ENCODE results near the gene ADM5.
"Not testable (repeated sequence)": the region's sequence is repeated elsewhere in the genome, so short reads cannot be mapped to it uniquely, and the experiment has no call there.

The ADM5 gene

DNA sequence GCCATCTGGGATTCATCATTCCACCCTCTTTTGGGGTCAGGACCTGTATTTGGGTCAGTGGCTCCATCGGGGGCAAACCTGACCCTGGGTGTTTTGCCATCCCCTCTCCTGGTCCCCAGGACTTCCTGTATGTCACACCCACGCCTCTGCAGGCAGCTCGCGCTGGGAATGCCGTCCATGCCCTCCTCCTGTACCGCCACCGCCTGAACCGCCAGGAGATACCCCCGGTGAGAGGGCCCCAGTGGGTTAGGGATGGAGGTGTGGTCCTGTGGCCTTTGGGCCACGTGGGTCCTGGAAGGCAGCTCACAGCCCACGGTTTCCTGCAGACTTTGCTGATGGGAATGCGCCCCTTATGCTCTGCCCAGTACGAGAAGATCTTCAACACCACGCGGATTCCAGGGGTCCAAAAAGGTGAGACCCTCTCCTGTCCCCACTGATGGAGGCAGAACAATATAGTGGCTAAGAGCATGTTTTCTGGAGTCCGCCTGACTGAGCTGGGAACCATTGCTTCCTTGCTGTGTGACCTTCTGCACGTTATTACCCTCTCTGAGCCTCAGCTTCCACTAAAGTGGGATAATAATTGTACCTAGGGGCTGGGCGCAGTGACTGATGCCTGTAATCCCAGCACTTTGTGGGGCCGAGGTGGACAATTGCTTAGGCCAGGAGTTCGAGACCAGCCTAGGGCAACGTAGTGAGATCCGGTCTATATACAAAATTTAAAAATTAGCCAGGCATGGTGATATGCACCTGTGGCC, 15.7 kb downstream of the ADM5 start:
- no peak for DNase-seq

DNA sequence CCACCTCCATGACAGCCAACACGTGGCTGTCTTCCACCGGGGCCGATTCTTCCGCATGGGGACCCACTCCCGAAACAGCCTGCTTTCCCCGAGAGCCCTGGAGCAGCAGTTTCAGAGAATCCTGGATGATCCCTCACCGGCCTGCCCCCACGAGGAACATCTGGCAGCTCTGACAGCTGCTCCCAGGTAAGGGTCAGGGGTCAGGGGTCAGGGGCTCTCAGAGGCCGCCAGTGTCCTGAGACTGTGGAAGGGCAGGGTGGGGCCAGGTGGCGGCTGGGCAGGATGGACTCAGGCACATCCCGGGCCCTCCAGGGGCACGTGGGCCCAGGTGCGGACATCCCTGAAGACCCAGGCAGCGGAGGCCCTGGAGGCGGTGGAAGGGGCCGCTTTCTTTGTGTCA, 16.5 kb downstream of the ADM5 start:
- no peak for DNase-seq

DNA sequence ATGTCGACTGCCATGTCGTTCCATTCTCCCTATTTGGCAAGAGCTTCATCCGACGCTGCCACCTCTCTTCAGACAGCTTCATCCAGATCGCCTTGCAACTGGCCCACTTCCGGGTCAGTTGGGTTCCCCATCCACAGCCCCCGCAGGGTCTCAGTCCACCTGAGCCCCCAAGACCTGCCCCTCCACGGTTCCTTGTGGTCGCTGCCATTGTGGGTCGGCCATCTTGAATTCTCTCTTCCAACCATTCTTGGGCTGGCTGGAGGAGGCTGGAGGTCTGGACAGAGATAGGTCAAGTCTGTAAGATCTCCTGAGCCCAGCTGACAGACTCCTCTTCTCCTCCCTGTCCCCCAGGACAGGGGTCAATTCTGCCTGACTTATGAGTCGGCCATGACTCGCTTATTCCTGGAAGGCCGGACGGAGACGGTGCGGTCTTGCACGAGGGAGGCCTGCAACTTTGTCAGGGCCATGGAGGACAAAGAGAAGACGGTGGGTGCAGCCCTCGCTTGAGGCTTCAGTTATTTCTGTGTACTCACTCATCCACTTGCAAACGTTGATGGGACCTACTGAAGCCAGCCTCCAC, 21.1 kb downstream of the ADM5 start:
- DNase-seq, result no peak

DNA sequence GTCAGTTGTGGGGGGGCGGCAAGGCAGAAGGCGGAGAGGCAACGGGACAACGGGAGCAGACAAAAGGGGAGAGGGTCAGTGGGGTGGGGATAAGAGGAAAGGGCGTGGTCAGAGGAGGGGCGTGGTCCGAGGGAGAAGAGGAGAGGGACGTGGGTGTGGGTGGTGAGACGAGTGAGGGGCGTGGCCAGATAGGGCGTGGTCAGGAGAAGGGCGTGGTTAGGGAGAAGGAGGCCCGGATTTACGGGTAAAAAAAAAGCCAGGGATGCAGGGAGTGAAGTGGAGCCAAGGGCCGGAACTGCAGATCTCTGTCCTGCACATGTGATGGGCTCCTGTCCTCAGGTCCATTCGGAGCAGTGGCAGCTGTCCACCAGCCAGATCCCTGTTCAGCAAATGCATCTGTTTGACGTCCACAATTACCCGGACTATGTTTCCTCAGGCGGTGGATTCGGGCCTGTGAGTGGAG, 23.0 kb downstream of the ADM5 start:
- no peak for DNase-seq

DNA sequence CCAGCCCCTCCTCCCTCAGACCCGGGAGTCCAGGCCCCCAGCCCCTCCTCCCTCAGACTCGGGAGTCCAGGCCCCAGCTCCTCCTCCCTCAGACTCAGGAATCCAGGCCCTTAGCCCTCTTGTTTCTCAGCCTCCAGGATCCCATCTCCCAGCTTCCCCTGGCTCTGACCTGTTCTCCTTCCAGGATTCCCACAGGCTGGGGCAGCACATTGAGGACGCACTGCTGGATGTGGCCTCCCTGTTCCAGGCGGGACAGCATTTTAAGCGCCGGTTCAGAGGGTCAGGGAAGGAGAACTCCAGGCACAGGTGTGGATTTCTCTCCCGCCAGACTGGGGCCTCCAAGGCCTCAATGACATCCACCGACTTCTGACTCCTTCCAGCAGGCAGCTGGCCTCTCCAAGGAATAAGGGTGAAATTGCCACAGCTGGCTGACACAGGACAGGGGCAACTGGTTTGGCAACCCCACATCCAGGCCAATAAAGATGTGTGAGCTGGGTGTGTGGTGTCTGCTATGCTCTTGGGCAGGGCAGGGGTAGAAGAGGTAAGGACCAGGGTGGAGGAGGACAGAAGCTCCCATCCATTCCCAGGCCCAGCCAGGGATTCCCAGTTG, 23.9 kb downstream of the ADM5 start:
- no peak for DNase-seq

GRCh38 chr19:49716154-49716553, 26.8 kb downstream of the ADM5 start:
- no peak for DNase-seq

DNA sequence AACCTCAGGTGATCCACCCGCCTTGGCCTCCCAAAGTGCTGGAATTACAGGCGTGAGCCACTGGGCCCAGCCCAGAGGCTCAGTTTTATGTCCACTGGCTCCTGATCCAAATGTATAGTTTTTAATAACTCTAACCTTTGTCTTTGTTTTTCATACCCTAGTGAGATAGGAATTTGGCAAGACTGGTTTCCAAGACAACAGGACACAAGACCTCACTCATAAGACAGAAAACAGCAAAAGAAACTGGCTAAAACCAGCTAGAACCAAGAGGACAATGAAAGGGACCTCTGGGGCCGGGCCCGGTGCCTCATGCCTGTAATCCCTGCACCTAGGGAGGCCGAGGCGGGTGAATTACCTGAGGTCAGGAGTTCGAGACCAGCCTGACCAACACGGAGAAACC, 29.1 kb downstream of the ADM5 start:
- DNase-seq, result no peak

- no peak for DNase-seq
These were observed 29.6 kb downstream of the ADM5 start for GRCh38 chr19:49718991-49719390.

GRCh38 chr19:49719420-49719819, 30.0 kb downstream of the ADM5 start:
- not testable (repeated sequence) for DNase-seq

DNA sequence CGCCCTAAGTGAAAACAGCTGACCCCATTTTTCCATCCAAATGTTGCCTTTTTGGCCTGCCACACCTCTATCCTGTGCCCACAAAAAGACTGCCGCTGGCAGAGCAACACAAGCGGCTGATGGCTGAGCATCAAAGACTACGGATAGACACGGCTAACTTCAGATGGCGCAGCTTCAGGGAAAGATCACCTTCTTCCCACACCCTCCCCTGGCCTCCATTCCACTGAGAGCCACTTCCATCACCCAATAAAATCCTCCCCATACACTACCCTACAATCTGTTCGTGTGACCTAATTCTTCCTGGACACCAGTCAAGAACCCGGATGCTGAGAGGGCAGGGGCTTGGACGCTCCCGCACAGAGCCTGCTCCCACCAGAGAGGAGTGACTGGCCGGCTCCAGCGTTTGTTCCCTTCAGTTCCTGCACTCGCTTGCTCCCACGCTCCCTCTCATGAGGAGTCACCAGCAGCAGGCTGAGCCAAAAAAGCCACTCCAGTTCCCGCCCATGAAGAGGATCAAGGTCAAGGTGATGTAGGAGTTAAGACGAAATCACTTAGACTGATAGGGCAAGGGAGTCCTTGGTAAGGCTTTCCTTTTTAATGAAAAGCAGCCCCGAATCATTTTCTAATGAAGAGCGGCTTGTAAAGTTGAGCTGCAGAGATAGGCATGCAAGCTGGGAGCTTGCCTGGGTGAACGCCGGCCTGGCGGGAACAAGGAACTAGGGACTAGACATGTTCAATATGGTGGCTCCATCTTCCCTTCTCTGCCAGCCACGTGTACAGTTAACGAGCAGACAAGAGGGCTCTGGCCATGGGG, 38.0 kb downstream of the ADM5 start:
- DNase-seq, result no peak

GRCh38 chr19:49730166-49730565, 40.8 kb downstream of the ADM5 start:
- no peak for DNase-seq

DNA sequence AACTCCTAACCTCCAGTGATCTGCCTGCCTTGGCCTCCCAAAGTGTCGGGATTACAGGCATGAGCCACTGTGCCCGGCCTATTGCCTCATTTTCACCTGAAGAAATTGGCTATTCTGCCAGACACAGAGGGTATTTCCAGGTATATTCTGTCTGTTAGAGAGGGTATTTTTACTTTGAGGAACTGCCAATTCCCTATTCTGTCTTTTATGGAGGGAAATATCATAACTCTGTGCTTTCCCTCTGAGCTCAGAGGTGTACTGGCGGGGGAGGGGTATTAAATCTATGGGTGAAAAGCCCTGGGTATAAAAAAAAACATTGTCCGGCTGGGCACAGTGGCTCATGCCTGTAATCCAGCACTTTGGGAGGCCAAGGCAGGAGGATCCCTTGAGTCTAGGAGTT, 48.9 kb downstream of the ADM5 start:
- DNase-seq, result no peak

DNA sequence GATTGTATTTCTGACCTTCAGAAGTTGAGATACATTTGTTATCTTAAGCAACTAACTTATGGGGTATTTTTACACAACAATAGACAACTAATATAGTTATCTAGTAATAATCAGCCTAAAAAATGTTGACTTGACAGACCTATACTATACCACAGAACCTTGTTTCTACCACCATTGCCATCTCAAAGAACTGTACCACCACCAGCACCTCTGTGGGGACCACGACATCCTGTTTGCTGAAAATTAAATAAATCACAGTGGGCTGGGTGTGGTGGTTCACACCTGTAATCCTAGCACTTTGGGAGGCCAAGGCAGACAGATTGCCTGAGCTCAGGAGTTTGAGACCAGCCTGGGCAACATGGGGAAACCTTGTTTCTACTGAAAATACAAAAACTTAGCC, 49.7 kb downstream of the ADM5 start:
- DNase-seq, result no peak

DNA sequence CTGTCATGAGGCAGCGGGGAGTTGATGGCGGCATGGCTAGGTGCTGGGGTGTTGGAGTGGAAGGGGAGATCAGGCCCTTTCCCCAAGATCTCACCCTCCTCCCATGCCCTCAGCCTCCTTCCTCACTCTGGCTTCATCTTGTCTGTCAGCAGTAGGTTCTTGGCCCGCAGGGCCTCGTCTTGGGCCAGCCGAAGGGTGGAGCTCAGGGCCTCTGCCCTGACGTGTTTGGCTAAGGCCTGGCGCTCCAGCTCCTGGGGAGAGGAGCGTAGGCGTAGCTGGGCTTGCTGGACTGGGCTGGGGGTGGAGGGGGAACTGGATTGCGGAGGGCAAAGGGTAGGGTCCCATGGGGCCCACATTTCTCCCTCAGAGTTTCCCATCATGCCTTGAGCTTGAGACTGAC, 50.5 kb downstream of the ADM5 start:
- DNase-seq, result no peak

Measured in stimulated activated CD4-positive, alpha-beta T cell treated with anti-CD3 and anti-CD28 coated beads, Interleukin-2, amount 100 ng/mL, for 48 hours (primary cell).